Mesenchymal stem cell (in vitro differentiated cells and primary cell): ENCODE results near the gene ROR2.

ENCODE experiments used
- DNase-seq: peaks from one replicate; pipeline ENCODE4 v3.0.0-alpha.2; 2013
- H2AFZ ChIP-seq: one replicate; pipeline ENCODE4 v1.6.1; 2013; ENCODE audit warnings: low read depth, mild to moderate bottlenecking, control low read depth, inconsistent platforms, low read length, moderate library complexity
- H2AK5ac ChIP-seq: 2 replicates; pipeline ENCODE4 v1.6.1; 2013; ENCODE audit warnings: low read length, moderate library complexity, mild to moderate bottlenecking, inconsistent platforms; ENCODE audit not compliant: severe bottlenecking
- H2BK120ac ChIP-seq: one replicate; pipeline ENCODE4 v1.6.1; 2013; ENCODE audit warnings: low read depth, mild to moderate bottlenecking, inconsistent platforms, low read length, moderate library complexity
- H2BK12ac ChIP-seq, 2 experiments: one replicate each; pipeline ENCODE4 v1.6.1; 2013; ENCODE audit warnings: inconsistent platforms in 2 of 2, low read length in 2 of 2, mild to moderate bottlenecking in 2 of 2, moderate library complexity in 2 of 2, control low read depth in 1 of 2
- H2BK15ac ChIP-seq: one replicate; pipeline ENCODE4 v1.6.1; 2013; ENCODE audit warnings: mild to moderate bottlenecking, low read depth, inconsistent platforms; ENCODE audit not compliant: poor library complexity, severe bottlenecking
- H2BK5ac ChIP-seq: 2 replicates; pipeline ENCODE4 v1.6.1; 2013; ENCODE audit warnings: low read depth, mild to moderate bottlenecking, low read length, control low read depth, inconsistent platforms; ENCODE audit not compliant: poor library complexity, severe bottlenecking
- H3K14ac ChIP-seq, 2 experiments: one replicate each; pipeline ENCODE4 v1.6.1; 2013; ENCODE audit warnings: inconsistent platforms in 2 of 2, low read length in 2 of 2, control low read depth in 1 of 2, mild to moderate bottlenecking in 1 of 2, moderate library complexity in 1 of 2
- H3K18ac ChIP-seq, 2 experiments: one replicate each; pipeline ENCODE4 v1.6.1; 2013; ENCODE audit warnings: inconsistent platforms in 2 of 2, low read length in 2 of 2, control low read depth in 1 of 2, low read depth in 1 of 2, mild to moderate bottlenecking in 1 of 2
- H3K23ac ChIP-seq, 2 experiments: one replicate each; pipeline ENCODE4 v1.6.1; 2013; ENCODE audit warnings: inconsistent platforms in 2 of 2, low read length in 2 of 2, mild to moderate bottlenecking in 2 of 2, moderate library complexity in 2 of 2, control low read depth in 1 of 2
- H3K27ac ChIP-seq: 2 replicates; pipeline ENCODE4 v1.5.1; 2013; ENCODE audit warnings: mild to moderate bottlenecking, moderate library complexity, low read length, control low read depth, inconsistent platforms; ENCODE audit not compliant: poor library complexity, severe bottlenecking
- H3K27me3 ChIP-seq, 2 experiments: 2 replicates each; pipeline versions ENCODE4 v1.6.1 to v1.7.0; 2013; ENCODE audit warnings: low read length in 2 of 2, mild to moderate bottlenecking in 2 of 2, moderate library complexity in 2 of 2, control low read depth in 1 of 2, inconsistent platforms in 1 of 2; ENCODE audit not compliant: control insufficient read depth in 1 of 2, insufficient read depth in 1 of 2
- H3K36me3 ChIP-seq, 2 experiments: 2 replicates each; pipeline versions ENCODE4 v1.6.1 to v1.7.0; 2013; ENCODE audit warnings: low read length in 2 of 2, control low read depth in 1 of 2, inconsistent platforms in 1 of 2, low read depth in 1 of 2, mild to moderate bottlenecking in 1 of 2; ENCODE audit not compliant: insufficient read depth in 2 of 2, control insufficient read depth in 1 of 2
- H3K4ac ChIP-seq, 2 experiments: one replicate each; pipeline ENCODE4 v1.6.1; 2013; ENCODE audit warnings: inconsistent platforms in 2 of 2, low read length in 2 of 2, mild to moderate bottlenecking in 2 of 2, moderate library complexity in 2 of 2, control low read depth in 1 of 2, low read depth in 1 of 2
- H3K4me1 ChIP-seq: 2 replicates; pipeline ENCODE4 v1.6.1; 2013; ENCODE audit warnings: low read depth, low read length, control low read depth; ENCODE audit not compliant: control insufficient read depth, insufficient read depth
- H3K4me2 ChIP-seq: 2 replicates; pipeline ENCODE4 v1.6.1; 2013; ENCODE audit warnings: low read length, mild to moderate bottlenecking, inconsistent platforms; ENCODE audit not compliant: poor library complexity, severe bottlenecking
- H3K4me3 ChIP-seq, 2 experiments: 2 replicates each; pipeline versions ENCODE4 v1.5.1 to v1.7.0; 2013; ENCODE audit warnings: low read length in 2 of 2, mild to moderate bottlenecking in 2 of 2, control low read depth in 1 of 2, low read depth in 1 of 2; ENCODE audit not compliant: insufficient read depth in 1 of 2
- H3K79me1 ChIP-seq: replicated peaks from 2 replicates; pipeline ENCODE4 v1.6.1; 2013; ENCODE audit warnings: mild to moderate bottlenecking, control low read depth, low read length, inconsistent platforms; ENCODE audit not compliant: poor library complexity, severe bottlenecking
- H3K9ac ChIP-seq: 2 replicates; pipeline ENCODE4 v1.7.0; 2013; ENCODE audit warnings: mild to moderate bottlenecking, low read length, moderate library complexity
- H3K9me3 ChIP-seq: 2 replicates; pipeline ENCODE4 v1.7.0; 2013; ENCODE audit warnings: mild to moderate bottlenecking, low read length; ENCODE audit not compliant: control insufficient read depth
- H4K8ac ChIP-seq: one replicate; pipeline ENCODE4 v1.6.1; 2013; ENCODE audit warnings: inconsistent platforms, mild to moderate bottlenecking, low read length, moderate library complexity
- H4K91ac ChIP-seq: one replicate; pipeline ENCODE4 v1.6.1; 2013; ENCODE audit warnings: mild to moderate bottlenecking, low read length, inconsistent platforms
- WGBS: methylation state at CpG from one replicate; pipeline ENCODE4 v1.1.7; 2013; ENCODE audit warnings: mixed read lengths; 5-methylcytosine and 5-hydroxymethylcytosine counted together

ROR2 gene

DNA sequence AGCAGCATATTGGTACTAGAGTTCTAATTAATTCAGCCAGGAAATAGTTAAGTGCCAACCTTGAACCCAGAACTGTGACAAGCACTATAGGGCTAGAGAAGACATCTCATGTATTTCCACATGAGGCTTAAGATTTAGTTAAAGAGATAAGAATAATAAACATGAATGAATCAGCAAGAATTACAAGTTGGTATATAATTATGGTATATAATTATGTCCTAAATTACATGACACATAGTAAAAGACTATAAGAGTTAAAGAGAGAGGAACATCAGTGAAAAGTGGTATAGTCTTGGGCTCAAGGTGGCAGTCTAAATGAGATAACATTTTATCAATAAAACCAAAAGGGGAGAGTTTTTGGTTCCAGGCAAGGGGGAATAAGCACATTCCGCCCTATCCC lies 303.3 kb downstream of the ROR2 start:
- no peak overlapping the region for H2BK15ac ChIP-seq
- no peaks in the 10 kb centered on the region for H3K4me1 ChIP-seq
- H3K79me1 ChIP-seq, result no peaks in the 10 kb centered on the region
- peaks cover 1% of the 10 kb centered on the region for H3K9me3 ChIP-seq
- no peak overlapping the region for H3K9ac ChIP-seq
- no peak overlapping the region for H2AFZ ChIP-seq
- H3K18ac ChIP-seq, result no peak overlapping the region
- H3K27me3 ChIP-seq, result peaks cover 4 to 6% of the 10 kb centered on the region in 2 experiments
- no peak overlapping the region for H3K23ac ChIP-seq
- H2BK120ac ChIP-seq, result no peak overlapping the region
- DNase-seq, result no peak
- H3K4ac ChIP-seq, result no peak overlapping the region
- H3K36me3 ChIP-seq, result no peaks in the 10 kb centered on the region
- H3K4me3 ChIP-seq, result no peak overlapping the region
- no peak overlapping the region for H3K14ac ChIP-seq
- no peak overlapping the region for H2BK5ac ChIP-seq
- no peak overlapping the region for H4K91ac ChIP-seq
- no peak overlapping the region for H2BK12ac ChIP-seq
- H3K27ac ChIP-seq, result no peak overlapping the region
- no peak overlapping the region for H4K8ac ChIP-seq
- H2AK5ac ChIP-seq, result no peak overlapping the region
- H3K4me2 ChIP-seq, result no peak overlapping the region
- WGBS, result no CpG with 5 or more reads among the region's 1 CpG

- no peak overlapping the region for H4K8ac ChIP-seq
- peak overlapping the region in 1 of 2 experiments; percentile 4 for H3K14ac ChIP-seq
- peaks cover 4 to 6% of the 10 kb centered on the region in 2 experiments for H3K27me3 ChIP-seq
- DNase-seq, result no peak
- no peak overlapping the region for H2AK5ac ChIP-seq
- H3K4me1 ChIP-seq, result no peaks in the 10 kb centered on the region
- no peak overlapping the region for H3K4me3 ChIP-seq
- H3K4ac ChIP-seq, result no peak overlapping the region
- no peak overlapping the region for H3K4me2 ChIP-seq
- H3K18ac ChIP-seq, result peak overlapping the region in 1 of 2 experiments; percentile 18
- H2AFZ ChIP-seq, result no peak overlapping the region
- no peak overlapping the region for H2BK15ac ChIP-seq
- no peak overlapping the region for H4K91ac ChIP-seq
- no peak overlapping the region for H2BK12ac ChIP-seq
- H3K9ac ChIP-seq, result no peak overlapping the region
- no peaks in the 10 kb centered on the region for H3K79me1 ChIP-seq
- H3K9me3 ChIP-seq, result peaks cover 10% of the 10 kb centered on the region
- no peak overlapping the region for H2BK120ac ChIP-seq
- H3K36me3 ChIP-seq, result no peaks in the 10 kb centered on the region
- 94% methylated on average over 3 of the region's 3 CpGs for WGBS
- no peak overlapping the region for H3K27ac ChIP-seq
- H3K23ac ChIP-seq, result no peak overlapping the region
- no peak overlapping the region for H2BK5ac ChIP-seq
Observed at GRCh38 chr9:91644433-91644832, 305.6 kb downstream of the ROR2 start.

DNA sequence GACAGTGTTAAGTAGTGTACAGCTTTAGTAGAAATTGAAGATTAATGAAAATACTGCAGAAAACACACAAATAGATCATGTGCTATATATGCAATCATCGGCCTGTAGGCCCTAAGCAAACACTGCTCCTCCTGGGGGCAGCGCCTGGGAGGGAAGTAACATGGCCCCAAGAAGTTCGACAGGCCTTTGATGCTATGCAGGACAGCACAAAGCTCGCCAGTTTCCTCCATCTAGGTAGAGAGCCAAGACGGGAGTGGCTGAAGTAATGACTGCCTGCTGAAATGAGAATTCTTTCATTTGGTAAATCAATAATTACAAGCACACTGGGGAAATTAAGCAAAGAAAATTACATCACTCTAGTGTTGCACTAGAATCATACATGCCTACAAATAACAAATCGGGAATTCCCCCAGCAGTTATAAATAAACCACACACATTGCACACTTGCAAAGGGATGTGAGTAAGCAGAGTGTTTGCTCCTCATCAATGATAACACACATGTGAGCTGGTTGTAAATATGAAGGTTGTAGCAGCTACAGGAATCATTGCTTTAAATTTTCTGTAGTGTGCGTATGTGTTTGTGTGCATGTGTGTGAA lies 306.4 kb downstream of the ROR2 start:
- Histone ChIP-seq H3K18ac (no peak overlapping the region), H2AFZ (no peak overlapping the region), H3K36me3 (no peaks in the 10 kb centered on the region), H3K4me2 (no peak overlapping the region), H3K4ac (no peak overlapping the region), H3K23ac (no peak overlapping the region), H3K4me1 (no peaks in the 10 kb centered on the region), H3K27me3 (peaks cover 4 to 6% of the 10 kb centered on the region in 2 experiments), H2BK15ac (no peak overlapping the region), H2BK12ac (no peak overlapping the region), H3K9ac (no peak overlapping the region), H3K4me3 (no peak overlapping the region), H3K9me3 (peaks cover 10% of the 10 kb centered on the region), H2BK5ac (no peak overlapping the region), H3K27ac (no peak overlapping the region), H4K8ac (no peak overlapping the region), H4K91ac (no peak overlapping the region), H2BK120ac (no peak overlapping the region), H3K79me1 (no peaks in the 10 kb centered on the region), H3K14ac (no peak overlapping the region), H2AK5ac (no peak overlapping the region)
- WGBS, result 69% methylated on average over 5 of the region's 7 CpGs
- peak; percentile 39 for DNase-seq

GRCh38 chr9:91642771-91643170 lies 307.3 kb downstream of the ROR2 start:
- 86% methylated on average over 5 of the region's 5 CpGs for WGBS
- Histone ChIP-seq H3K4me1 (no peaks in the 10 kb centered on the region), H3K18ac (no peak overlapping the region), H3K4me2 (no peak overlapping the region), H3K14ac (no peak overlapping the region), H3K4ac (no peak overlapping the region), H3K27ac (no peak overlapping the region), H2BK120ac (no peak overlapping the region), H3K23ac (no peak overlapping the region), H3K27me3 (peaks cover 4 to 6% of the 10 kb centered on the region in 2 experiments), H4K91ac (no peak overlapping the region), H3K4me3 (no peak overlapping the region), H3K79me1 (no peaks in the 10 kb centered on the region), H2AK5ac (no peak overlapping the region), H4K8ac (no peak overlapping the region), H2BK5ac (no peak overlapping the region), H2BK15ac (no peak overlapping the region), H2BK12ac (no peak overlapping the region), H3K9me3 (peaks cover 13% of the 10 kb centered on the region), H2AFZ (no peak overlapping the region), H3K9ac (no peak overlapping the region), H3K36me3 (no peaks in the 10 kb centered on the region)
- no peak for DNase-seq
